ENCODE data around the gene SMYD3.

SMYD3 gene

DNA sequence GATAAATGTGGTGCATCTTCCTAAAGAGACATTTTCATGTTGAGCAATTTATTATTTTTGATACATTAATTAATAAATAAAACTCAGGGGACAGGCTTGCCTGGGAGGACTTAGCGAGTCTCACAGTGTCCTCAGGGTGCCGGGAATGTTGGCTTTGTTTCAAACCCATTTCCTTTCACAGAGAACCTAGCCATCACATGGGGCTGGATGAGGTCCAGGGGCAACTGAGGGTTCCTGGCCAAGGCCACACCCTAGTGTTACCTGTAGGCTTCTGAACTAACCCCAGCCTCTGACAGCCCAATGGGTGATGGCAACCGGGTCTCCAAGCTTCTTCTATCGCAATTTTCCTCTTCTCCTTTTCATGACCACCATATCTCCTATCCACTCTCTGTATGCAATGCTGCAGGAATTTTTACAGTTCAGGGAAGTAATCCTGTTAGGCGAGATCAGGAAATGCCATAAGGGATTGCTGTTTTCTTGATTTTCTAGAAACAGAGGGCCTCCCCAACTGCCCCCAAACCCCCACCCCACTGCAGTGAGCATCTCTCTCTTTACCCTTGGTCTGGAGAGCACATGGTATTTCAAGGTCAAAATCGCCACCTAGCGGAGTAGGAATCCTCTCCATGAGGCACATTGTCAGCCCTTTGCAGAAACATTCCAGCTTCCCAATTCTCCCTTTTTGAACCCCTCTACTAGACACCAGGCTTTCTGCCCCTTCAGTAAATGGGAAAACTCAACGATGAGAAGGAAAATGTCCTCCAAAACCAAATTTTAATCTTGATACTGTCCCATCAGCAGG, 22.1 kb upstream of the SMYD3 start:
- in situ Hi-C loops (cut with MboI; ENCODE audit: low sequenced_read_pairs), result no loop called here
- no peak for DNase-seq (ENCODE audit: low spot score in 2 of 2)
- Histone ChIP-seq H3K4me1 (no peaks in the 10 kb centered on the region), H3K27me3 (ENCODE audit: low read depth) (no peaks in the 10 kb centered on the region), H3K4me3 (no peak overlapping the region), H3K9me3 (no peaks in the 10 kb centered on the region), H3K36me3 (replicated peaks) (no peaks in the 10 kb centered on the region)

GRCh38 chr1:246527402-246528088, 20.5 kb upstream of the SMYD3 start:
- no peak overlapping the region for H3K4me3 ChIP-seq
- DNase-seq (ENCODE audit: low spot score in 2 of 2), result no peak
- no peaks in the 10 kb centered on the region for H3K9me3 ChIP-seq
- no peaks in the 10 kb centered on the region for H3K36me3 ChIP-seq (replicated peaks)
- in situ Hi-C loops (cut with MboI; ENCODE audit: low sequenced_read_pairs), result no loop called here
- H3K4me1 ChIP-seq, result no peaks in the 10 kb centered on the region
- H3K27me3 ChIP-seq (ENCODE audit: low read depth), result no peaks in the 10 kb centered on the region

GRCh38 chr1:246526915-246527314, 19.8 kb upstream of the SMYD3 start:
- in situ Hi-C loops (cut with MboI; ENCODE audit: low sequenced_read_pairs), result no loop called here

GRCh38 chr1:246526380-246526779, 19.3 kb upstream of the SMYD3 start:
- Histone ChIP-seq H3K4me3 (no peak overlapping the region), H3K36me3 (replicated peaks) (no peaks in the 10 kb centered on the region), H3K9me3 (no peaks in the 10 kb centered on the region; the same call in 1 of the 2 replicates), H3K27me3 (ENCODE audit: low read depth) (no peaks in the 10 kb centered on the region), H3K4me1 (no peaks in the 10 kb centered on the region)
- DNase-seq (ENCODE audit: low spot score in 2 of 2), result no peak
- in situ Hi-C loops (cut with MboI; ENCODE audit: low sequenced_read_pairs), result no loop called here

More at GRCh38 chr1:246526915-246527314, 19.8 kb upstream of the SMYD3 start:
- Histone ChIP-seq H3K9me3 (no peaks in the 10 kb centered on the region; the same call in 1 of the 2 replicates), H3K4me1 (no peaks in the 10 kb centered on the region), H3K36me3 (replicated peaks) (no peaks in the 10 kb centered on the region), H3K27me3 (ENCODE audit: low read depth) (no peaks in the 10 kb centered on the region), H3K4me3 (no peak overlapping the region)
- no peak for DNase-seq (ENCODE audit: low spot score in 2 of 2)

DNA sequence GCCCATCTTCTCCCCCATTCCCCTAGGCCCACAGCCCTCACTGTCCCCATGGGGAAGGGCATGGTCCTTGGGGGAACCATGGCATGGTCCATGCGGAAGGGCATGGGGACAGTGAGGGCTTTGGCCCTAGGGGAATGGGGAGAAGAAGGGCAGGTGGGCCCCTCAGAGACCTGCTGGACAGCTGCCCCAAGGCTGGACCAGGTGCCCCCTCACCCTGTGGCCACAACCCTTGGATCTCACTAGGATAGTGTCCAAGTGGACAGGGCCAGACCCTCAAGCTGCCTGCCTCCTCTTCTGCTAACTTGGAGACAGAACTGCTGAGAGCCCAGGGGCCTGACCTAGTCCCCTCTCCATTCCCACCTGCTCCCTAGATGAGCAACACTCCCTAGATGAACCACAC, 12.4 kb upstream of the SMYD3 start:
- DNase-seq (ENCODE audit: low spot score in 2 of 2), result no peak
- in situ Hi-C loops (cut with MboI; ENCODE audit: low sequenced_read_pairs), result no loop called here
- H3K4me1 ChIP-seq, result no peaks in the 10 kb centered on the region
- no peaks in the 10 kb centered on the region for H3K36me3 ChIP-seq (replicated peaks)
- no peaks in the 10 kb centered on the region for H3K27me3 ChIP-seq (ENCODE audit: low read depth)
- no peak overlapping the region for H3K4me3 ChIP-seq
- peaks cover 6% of the 10 kb centered on the region; the same call in 1 of the 2 replicates for H3K9me3 ChIP-seq

DNA sequence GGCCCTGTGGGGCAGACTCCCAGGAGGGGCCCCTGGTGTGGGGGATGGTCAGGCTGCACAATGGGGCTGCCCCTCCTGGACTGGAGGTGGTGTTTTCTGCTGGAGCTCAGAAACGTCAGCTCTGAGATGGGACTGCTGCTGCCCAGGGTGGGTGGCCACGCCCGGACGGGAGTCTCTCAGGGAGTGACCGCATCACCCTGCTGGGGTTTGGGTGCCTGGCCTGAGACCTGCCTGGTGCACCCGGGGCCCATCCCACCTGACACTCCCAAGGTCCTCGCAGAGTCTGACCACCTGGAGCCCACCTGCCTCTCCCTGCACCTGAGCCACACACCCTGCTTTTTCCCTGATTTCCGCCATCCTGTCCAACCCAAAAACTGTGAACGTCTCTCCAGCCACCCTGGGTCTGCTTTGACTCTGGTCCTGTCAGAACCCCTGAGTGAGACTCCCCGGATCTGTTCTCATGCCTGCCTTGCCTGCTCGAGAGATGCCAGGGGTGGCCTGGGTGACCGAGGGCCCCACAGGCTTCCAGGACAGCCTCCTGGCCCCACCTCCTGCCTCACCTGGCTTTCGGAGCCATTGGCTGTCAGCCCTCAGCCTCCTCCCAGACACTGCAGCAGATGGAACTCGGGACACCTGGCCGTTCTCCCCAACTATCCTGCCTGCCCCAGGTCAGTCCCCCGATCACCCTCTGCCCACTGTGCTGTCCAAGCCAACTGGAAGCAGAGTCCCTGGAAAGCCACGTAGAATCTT, 11.6 kb upstream of the SMYD3 start:
- Histone ChIP-seq H3K4me3 (no peak overlapping the region), H3K36me3 (replicated peaks) (no peaks in the 10 kb centered on the region), H3K9me3 (peaks cover 11% of the 10 kb centered on the region; the same call in 1 of the 2 replicates), H3K27me3 (ENCODE audit: low read depth) (no peaks in the 10 kb centered on the region), H3K4me1 (no peaks in the 10 kb centered on the region)
- in situ Hi-C loops (cut with MboI; ENCODE audit: low sequenced_read_pairs), result no loop called here
- DNase-seq (ENCODE audit: low spot score in 2 of 2), result no peak

DNA sequence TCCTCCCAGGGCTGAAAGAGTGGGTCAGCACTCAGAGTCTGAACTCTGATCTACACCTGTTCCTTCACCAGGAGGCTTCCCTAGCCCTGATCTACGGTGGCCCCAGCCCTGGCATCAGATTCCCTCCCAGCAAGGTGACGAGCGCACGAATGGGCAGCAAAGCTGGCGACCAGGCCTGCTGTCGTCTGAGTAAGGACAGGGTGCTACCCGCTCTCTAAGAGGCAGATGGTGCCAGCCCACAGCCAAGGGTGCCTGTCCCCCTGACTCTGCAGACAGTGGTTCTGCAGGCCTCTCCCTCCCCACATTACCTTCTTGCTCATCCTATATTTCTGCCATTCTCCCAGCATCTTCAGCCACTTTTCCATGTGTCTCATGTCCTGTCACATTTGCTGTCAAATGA, 10.3 kb upstream of the SMYD3 start:
- Histone ChIP-seq H3K4me3 (no peak overlapping the region), H3K36me3 (replicated peaks) (no peaks in the 10 kb centered on the region), H3K27me3 (ENCODE audit: low read depth) (no peaks in the 10 kb centered on the region), H3K4me1 (no peaks in the 10 kb centered on the region), H3K9me3 (peaks cover 13% of the 10 kb centered on the region; the same call in 1 of the 2 replicates)
- in situ Hi-C loops (cut with MboI; ENCODE audit: low sequenced_read_pairs), result no loop called here
- no peak for DNase-seq (ENCODE audit: low spot score in 2 of 2)

- peaks cover 13% of the 10 kb centered on the region; the same call in 1 of the 2 replicates for H3K9me3 ChIP-seq
- in situ Hi-C loops (cut with MboI; ENCODE audit: low sequenced_read_pairs), result no loop called here
- no peaks in the 10 kb centered on the region for H3K36me3 ChIP-seq (replicated peaks)
- no peaks in the 10 kb centered on the region for H3K27me3 ChIP-seq (ENCODE audit: low read depth)
- no peaks in the 10 kb centered on the region for H3K4me1 ChIP-seq
- DNase-seq (ENCODE audit: low spot score in 2 of 2), result no peak
- H3K4me3 ChIP-seq, result no peak overlapping the region
Observed at GRCh38 chr1:246516126-246516525, 9.0 kb upstream of the SMYD3 start.

DNA sequence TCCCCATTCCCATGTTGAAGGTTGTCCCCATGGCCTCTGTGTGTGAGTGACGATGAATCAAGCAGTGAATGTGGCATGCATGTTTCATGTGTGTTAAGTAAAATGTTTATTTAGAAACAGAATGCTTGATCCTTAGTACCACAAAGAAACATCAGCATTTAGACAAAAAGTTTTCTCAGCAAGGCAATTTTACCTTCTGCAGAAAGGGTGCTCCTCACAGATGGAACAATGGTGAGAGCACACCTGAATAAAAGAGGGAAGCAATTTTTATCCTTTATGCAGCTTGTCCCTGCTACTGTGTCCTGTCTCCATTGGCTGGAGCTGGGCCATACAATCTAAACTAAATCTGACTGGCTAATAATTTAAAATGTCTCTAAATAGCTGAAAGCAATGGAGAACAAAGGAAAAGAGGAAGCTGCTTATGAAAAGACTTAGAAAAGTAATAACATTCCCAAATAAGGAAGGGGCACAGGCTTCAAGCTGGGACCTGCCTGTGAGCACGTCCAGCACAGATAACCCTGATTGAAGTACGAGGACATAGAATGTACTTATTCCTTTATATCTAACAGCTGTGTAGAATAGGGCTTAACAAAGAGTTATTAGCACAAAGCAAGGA, 8.4 kb upstream of the SMYD3 start:
- Histone ChIP-seq H3K9me3 (peaks cover 13% of the 10 kb centered on the region; the same call in 1 of the 2 replicates), H3K27me3 (ENCODE audit: low read depth) (no peaks in the 10 kb centered on the region), H3K4me1 (no peaks in the 10 kb centered on the region), H3K36me3 (replicated peaks) (no peaks in the 10 kb centered on the region), H3K4me3 (no peak overlapping the region)
- DNase-seq (ENCODE audit: low spot score in 2 of 2), result no peak
- in situ Hi-C loops (cut with MboI; ENCODE audit: low sequenced_read_pairs), result no loop called here

GRCh38 chr1:246513619-246514343, 6.7 kb upstream of the SMYD3 start:
- H3K4me3 ChIP-seq, result no peak overlapping the region
- in situ Hi-C loops (cut with MboI; ENCODE audit: low sequenced_read_pairs), result no loop called here

GRCh38 chr1:246513041-246513440, 6.0 kb upstream of the SMYD3 start:
- Histone ChIP-seq H3K27me3 (ENCODE audit: low read depth) (no peaks in the 10 kb centered on the region), H3K4me1 (no peaks in the 10 kb centered on the region), H3K36me3 (replicated peaks) (no peaks in the 10 kb centered on the region), H3K4me3 (no peak overlapping the region), H3K9me3 (peaks cover 13% of the 10 kb centered on the region; the same call in 1 of the 2 replicates)
- in situ Hi-C loops (cut with MboI; ENCODE audit: low sequenced_read_pairs), result no loop called here
- no peak for DNase-seq (ENCODE audit: low spot score in 2 of 2)

More at GRCh38 chr1:246513619-246514343, 6.7 kb upstream of the SMYD3 start:
- H3K27me3 ChIP-seq (ENCODE audit: low read depth), result no peaks in the 10 kb centered on the region
- H3K9me3 ChIP-seq, result peaks cover 13% of the 10 kb centered on the region; the same call in 1 of the 2 replicates
- no peaks in the 10 kb centered on the region for H3K36me3 ChIP-seq (replicated peaks)
- no peaks in the 10 kb centered on the region for H3K4me1 ChIP-seq
- no peak for DNase-seq (ENCODE audit: low spot score in 2 of 2)

GRCh38 chr1:246512635-246513034, 5.6 kb upstream of the SMYD3 start:
- Histone ChIP-seq H3K27me3 (ENCODE audit: low read depth) (no peaks in the 10 kb centered on the region), H3K9me3 (peaks cover 13% of the 10 kb centered on the region; the same call in 1 of the 2 replicates), H3K36me3 (replicated peaks) (no peaks in the 10 kb centered on the region), H3K4me1 (no peaks in the 10 kb centered on the region), H3K4me3 (no peak overlapping the region)
- in situ Hi-C loops (cut with MboI; ENCODE audit: low sequenced_read_pairs), result no loop called here
- DNase-seq (ENCODE audit: low spot score in 2 of 2), result no peak

- Histone ChIP-seq H3K36me3 (replicated peaks) (no peaks in the 10 kb centered on the region), H3K4me3 (no peak overlapping the region), H3K4me1 (no peaks in the 10 kb centered on the region; the same call in 1 of the 2 replicates), H3K27me3 (ENCODE audit: low read depth) (no peaks in the 10 kb centered on the region), H3K9me3 (peaks cover 13% of the 10 kb centered on the region; the same call in 1 of the 2 replicates)
- DNase-seq (ENCODE audit: low spot score in 2 of 2), result no peak
- in situ Hi-C loops (cut with MboI; ENCODE audit: low sequenced_read_pairs), result no loop called here
Observed at GRCh38 chr1:246512230-246512629, 5.2 kb upstream of the SMYD3 start.

Data from HAP-1 (cell line).